ENCODE measurements around the gene MASP2.

DNA sequence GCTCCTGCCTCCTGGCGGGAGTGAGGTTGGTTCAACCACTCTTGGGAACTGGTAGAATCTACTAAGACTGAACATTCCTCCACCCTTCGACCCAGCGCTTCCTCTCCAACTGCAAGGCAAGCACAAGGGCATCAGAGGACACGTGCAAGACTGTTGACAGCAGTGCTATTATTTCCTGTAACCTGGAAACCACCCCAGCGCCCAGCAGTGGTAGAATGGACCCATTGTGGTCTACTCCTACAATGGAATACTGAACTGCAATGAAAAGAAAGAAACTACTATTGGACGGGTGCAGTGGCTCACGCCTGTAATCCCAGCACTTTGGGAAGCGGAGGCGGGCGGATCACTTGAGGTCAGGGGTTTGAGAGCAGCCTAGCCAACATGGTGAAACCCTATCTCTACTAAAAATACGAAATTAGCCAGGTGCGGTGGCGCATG, 67.5 kb downstream of the MASP2 start:
- no peak for TF ChIP-seq EZH2 (IDR thresholded peaks at IDR 0.05; ENCODE audit: borderline replicate concordance, low read length)
- TF ChIP-seq, protein P1, sequence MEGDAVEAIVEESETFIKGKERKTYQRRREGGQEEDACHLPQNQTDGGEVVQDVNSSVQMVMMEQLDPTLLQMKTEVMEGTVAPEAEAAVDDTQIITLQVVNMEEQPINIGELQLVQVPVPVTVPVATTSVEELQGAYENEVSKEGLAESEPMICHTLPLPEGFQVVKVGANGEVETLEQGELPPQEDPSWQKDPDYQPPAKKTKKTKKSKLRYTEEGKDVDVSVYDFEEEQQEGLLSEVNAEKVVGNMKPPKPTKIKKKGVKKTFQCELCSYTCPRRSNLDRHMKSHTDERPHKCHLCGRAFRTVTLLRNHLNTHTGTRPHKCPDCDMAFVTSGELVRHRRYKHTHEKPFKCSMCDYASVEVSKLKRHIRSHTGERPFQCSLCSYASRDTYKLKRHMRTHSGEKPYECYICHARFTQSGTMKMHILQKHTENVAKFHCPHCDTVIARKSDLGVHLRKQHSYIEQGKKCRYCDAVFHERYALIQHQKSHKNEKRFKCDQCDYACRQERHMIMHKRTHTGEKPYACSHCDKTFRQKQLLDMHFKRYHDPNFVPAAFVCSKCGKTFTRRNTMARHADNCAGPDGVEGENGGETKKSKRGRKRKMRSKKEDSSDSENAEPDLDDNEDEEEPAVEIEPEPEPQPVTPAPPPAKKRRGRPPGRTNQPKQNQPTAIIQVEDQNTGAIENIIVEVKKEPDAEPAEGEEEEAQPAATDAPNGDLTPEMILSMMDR (IDR thresholded peaks at IDR 0.05; ENCODE audit: low read length): no peak

All from OCI-LY1 (cell line).